ENCODE data around the gene MEGF8.

MEGF8 gene, protein sequence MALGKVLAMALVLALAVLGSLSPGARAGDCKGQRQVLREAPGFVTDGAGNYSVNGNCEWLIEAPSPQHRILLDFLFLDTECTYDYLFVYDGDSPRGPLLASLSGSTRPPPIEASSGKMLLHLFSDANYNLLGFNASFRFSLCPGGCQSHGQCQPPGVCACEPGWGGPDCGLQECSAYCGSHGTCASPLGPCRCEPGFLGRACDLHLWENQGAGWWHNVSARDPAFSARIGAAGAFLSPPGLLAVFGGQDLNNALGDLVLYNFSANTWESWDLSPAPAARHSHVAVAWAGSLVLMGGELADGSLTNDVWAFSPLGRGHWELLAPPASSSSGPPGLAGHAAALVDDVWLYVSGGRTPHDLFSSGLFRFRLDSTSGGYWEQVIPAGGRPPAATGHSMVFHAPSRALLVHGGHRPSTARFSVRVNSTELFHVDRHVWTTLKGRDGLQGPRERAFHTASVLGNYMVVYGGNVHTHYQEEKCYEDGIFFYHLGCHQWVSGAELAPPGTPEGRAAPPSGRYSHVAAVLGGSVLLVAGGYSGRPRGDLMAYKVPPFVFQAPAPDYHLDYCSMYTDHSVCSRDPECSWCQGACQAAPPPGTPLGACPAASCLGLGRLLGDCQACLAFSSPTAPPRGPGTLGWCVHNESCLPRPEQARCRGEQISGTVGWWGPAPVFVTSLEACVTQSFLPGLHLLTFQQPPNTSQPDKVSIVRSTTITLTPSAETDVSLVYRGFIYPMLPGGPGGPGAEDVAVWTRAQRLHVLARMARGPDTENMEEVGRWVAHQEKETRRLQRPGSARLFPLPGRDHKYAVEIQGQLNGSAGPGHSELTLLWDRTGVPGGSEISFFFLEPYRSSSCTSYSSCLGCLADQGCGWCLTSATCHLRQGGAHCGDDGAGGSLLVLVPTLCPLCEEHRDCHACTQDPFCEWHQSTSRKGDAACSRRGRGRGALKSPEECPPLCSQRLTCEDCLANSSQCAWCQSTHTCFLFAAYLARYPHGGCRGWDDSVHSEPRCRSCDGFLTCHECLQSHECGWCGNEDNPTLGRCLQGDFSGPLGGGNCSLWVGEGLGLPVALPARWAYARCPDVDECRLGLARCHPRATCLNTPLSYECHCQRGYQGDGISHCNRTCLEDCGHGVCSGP (N-terminal part only)

DNA sequence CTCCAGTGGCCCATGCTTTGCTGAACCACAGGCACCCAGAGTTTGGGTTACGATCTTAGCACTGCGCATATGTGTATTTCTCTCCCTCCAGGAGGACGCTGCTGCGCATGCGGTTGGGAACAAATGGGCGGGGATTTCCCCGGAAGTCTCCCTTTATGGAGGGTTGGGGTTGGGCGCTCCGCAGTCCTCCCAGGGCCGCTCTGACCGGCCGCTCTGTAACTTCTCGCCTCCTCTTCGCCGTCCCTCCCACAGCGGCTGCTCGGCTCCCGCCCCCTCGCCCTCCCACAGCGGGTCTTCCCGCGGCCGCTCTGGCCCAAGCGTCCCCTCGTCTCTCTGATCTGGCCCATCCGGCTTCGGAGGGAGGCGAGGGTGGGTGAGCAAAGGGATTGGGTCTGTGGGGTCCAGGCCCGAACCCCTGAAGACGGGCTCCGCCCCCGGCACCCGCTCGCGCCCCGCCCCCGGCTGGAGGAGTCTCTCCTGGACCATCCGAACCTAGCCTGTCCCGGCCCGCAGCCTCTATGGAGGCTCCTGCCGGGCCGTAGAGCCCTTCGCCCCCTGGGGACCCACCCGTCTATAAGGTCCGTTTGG lies at the start of gene MEGF8:
Gene MEGF8, plus strand, starts transcription at position 328 of the 588 bp plus-strand sequence. CDS start 609 bp downstream, outside the sequence.
- Histone ChIP-seq H3K79me2 (peaks cover 6% of the 10 kb centered on the region), H2AFZ (peak within 1 kb of the TSS; percentile 77), H3K27ac (peak within 1 kb of the TSS; percentile 40), H3K9me3 (ENCODE audit: control insufficient read depth, low read length) (no peaks in the 10 kb centered on the region), H3K36me3 (ENCODE audit: control insufficient read depth, insufficient read depth, low read length) (no peaks in the 10 kb centered on the region), H3K9ac (peak within 1 kb of the TSS; percentile 22), H3K4me3 (ENCODE audit: low read depth, low read length) (peak within 1 kb of the TSS; percentile 92), H3K4me1 (peaks cover 3% of the 10 kb centered on the region), H3K4me2 (ENCODE audit: low read length) (peak within 1 kb of the TSS; percentile 82), H3K27me3 (ENCODE audit: control insufficient read depth, insufficient read depth, low read length) (no peaks in the 10 kb centered on the region)
- TF ChIP-seq, protein P1, sequence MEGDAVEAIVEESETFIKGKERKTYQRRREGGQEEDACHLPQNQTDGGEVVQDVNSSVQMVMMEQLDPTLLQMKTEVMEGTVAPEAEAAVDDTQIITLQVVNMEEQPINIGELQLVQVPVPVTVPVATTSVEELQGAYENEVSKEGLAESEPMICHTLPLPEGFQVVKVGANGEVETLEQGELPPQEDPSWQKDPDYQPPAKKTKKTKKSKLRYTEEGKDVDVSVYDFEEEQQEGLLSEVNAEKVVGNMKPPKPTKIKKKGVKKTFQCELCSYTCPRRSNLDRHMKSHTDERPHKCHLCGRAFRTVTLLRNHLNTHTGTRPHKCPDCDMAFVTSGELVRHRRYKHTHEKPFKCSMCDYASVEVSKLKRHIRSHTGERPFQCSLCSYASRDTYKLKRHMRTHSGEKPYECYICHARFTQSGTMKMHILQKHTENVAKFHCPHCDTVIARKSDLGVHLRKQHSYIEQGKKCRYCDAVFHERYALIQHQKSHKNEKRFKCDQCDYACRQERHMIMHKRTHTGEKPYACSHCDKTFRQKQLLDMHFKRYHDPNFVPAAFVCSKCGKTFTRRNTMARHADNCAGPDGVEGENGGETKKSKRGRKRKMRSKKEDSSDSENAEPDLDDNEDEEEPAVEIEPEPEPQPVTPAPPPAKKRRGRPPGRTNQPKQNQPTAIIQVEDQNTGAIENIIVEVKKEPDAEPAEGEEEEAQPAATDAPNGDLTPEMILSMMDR (IDR thresholded peaks at IDR 0.05), result peak; percentile 91

DNA sequence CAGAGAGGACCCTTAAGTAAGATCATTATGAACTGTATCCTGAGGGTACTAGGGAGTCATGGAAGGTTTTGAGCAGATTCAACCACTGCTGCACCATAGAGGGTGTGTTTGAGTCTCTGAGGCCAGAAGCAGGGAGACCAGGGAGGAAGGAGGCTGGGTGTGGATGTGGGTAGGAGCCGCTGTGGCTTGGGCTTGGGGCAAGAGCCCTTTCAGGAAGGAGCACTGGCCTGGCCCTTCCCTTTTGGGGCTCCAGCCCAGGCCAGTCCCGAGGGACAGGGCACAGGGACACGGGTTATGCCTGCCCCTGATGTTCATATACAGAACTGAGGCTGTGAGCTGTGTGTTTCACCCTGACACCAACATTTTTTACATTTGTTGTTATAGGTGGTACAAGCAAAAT lies 49.2 kb upstream of the MEGF8 start:
- no peak overlapping the region for H3K27ac ChIP-seq
- H2AFZ ChIP-seq, result no peak overlapping the region
- no peaks in the 10 kb centered on the region for H3K27me3 ChIP-seq (ENCODE audit: control insufficient read depth, insufficient read depth, low read length)
- H3K4me1 ChIP-seq, result peaks cover 25% of the 10 kb centered on the region
- H3K9ac ChIP-seq, result no peak overlapping the region
- no peaks in the 10 kb centered on the region for H3K9me3 ChIP-seq (ENCODE audit: control insufficient read depth, low read length)
- H3K36me3 ChIP-seq (ENCODE audit: control insufficient read depth, insufficient read depth, low read length), result no peaks in the 10 kb centered on the region
- H3K4me2 ChIP-seq (ENCODE audit: low read length), result no peak overlapping the region
- peaks cover 50% of the 10 kb centered on the region for H3K79me2 ChIP-seq
- H3K4me3 ChIP-seq (ENCODE audit: low read depth, low read length), result no peak overlapping the region
- TF ChIP-seq, protein P1 (IDR thresholded peaks at IDR 0.05), result no peak

GRCh38 chr19:42276821-42277220 lies 48.6 kb upstream of the MEGF8 start:
- Histone ChIP-seq H2AFZ (no peak overlapping the region), H3K27me3 (ENCODE audit: control insufficient read depth, insufficient read depth, low read length) (no peaks in the 10 kb centered on the region), H3K9ac (no peak overlapping the region), H3K9me3 (ENCODE audit: control insufficient read depth, low read length) (no peaks in the 10 kb centered on the region), H3K4me2 (ENCODE audit: low read length) (no peak overlapping the region), H3K27ac (no peak overlapping the region), H3K4me3 (ENCODE audit: low read depth, low read length) (no peak overlapping the region), H3K4me1 (peaks cover 28% of the 10 kb centered on the region), H3K36me3 (ENCODE audit: control insufficient read depth, insufficient read depth, low read length) (no peaks in the 10 kb centered on the region), H3K79me2 (peaks cover 46% of the 10 kb centered on the region)
- TF ChIP-seq, protein P1 (IDR thresholded peaks at IDR 0.05), result no peak

- Histone ChIP-seq H3K4me1 (peaks cover 37% of the 10 kb centered on the region), H3K4me3 (ENCODE audit: low read depth, low read length) (no peak overlapping the region), H2AFZ (no peak overlapping the region), H3K9me3 (ENCODE audit: control insufficient read depth, low read length) (no peaks in the 10 kb centered on the region), H3K27me3 (ENCODE audit: control insufficient read depth, insufficient read depth, low read length) (no peaks in the 10 kb centered on the region), H3K4me2 (ENCODE audit: low read length) (peak overlapping the region; percentile 17), H3K27ac (peak overlapping the region; percentile 46), H3K9ac (no peak overlapping the region), H3K79me2 (peaks cover 36% of the 10 kb centered on the region), H3K36me3 (ENCODE audit: control insufficient read depth, insufficient read depth, low read length) (no peaks in the 10 kb centered on the region)
- TF ChIP-seq, protein P1 (IDR thresholded peaks at IDR 0.05), result no peak
These were observed 47.5 kb upstream of the MEGF8 start for GRCh38 chr19:42277821-42278451.
